ENCODE results near the gene PHGDH.
A peak's percentile ranks its signal among the peaks of the same experiment; 100 is the strongest.
"Not testable (repeated sequence)": the region's sequence is repeated elsewhere in the genome, so short reads cannot be mapped to it uniquely, and the experiment has no call there.

PHGDH gene

DNA sequence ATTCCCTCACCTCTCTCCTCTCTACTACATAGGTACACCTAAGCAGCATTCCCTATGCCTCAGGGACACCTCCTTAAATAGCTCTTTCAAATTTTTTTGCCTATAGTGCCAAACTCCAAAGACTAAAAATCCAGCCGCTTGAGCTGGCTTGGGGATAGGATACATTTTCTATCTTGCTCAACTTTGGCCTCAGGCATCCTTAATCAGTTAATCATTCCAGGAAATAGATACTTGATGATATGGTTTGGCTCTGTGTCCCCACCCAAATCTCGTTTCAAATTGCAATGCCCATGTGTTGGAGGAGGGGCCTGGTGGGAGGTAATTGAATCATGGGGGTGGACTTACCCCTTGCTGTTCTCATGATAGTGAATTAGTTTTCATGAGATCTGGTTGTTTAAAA is 11.4 kb upstream of the PHGDH start:
- DNase-seq = no peak

DNA sequence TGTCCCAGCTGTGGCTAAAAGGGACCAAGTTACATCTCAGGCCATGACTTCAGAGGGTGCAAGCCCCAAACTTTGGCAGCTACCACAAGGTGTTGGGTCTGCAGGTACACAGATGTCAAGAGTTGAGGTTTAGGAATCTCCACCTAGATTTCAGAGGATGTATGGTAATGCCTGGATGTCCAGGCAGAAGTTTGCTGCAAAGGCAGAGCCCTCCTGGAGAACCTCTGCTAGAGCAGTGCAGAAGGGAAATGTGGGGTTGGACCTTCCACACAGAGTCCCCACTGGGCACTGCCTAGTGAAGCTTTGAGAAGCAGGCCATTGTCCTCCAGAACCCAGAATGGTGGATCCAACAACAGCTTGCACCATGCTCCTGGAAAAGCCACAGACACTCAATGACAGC is 10.1 kb upstream of the PHGDH start:
- DNase-seq = no peak

DNA sequence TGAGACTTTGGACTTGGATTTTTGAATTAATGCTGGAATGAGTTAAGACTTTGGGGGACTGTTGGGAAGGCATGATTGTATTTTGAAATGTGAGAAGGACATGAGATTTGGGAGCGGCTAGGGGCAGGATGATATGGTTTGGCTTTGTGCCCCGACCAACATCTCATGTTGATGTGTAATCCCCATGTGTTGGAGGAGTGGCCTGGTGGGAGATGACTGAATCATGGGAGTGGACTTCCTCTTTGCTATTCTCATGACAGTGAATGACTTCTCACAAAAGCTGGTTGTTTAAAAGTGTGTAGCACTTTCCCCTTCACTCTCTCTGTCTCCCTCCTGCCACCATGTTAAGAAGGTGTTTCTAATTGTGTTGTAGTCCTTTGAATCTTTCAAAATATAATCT is 9.3 kb upstream of the PHGDH start:
- peak; percentile 85 for DNase-seq

DNA sequence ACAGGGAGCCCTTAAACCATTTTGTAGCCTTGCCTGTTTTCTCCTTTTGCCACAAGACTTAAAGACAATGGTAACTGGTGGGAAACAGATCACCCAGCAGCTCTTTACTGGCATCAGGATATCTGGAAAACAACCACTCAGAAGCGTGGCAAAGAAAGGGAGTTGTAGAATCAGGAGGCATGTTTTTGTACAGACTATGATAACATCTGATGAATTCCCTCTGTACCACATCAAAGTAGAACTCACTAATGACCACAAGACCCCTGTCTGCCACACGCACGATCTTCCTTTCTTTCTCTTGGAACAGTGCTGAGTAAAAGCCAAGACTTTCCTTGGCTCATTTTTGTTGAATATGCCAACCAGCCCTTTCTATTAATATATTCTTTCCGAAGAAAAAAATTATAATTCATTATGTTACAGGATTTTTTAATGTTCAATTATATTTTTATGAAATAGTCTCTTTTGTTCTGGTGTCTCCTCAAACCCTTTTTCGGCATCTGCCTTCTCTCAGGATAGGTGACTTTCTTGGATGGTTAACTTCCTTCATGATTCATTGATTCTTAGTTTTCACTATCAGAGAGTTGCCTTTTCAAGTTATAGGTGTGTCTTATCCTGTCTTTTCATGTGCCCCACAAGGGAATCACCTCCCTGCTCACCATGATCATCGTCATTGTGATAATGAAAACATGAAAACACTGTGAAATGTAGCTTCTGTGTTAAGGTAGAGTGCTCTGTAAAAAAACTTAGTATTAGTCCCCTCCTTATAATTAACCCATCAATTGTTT is 7.9 kb upstream of the PHGDH start:
- DNase-seq = no peak

DNA sequence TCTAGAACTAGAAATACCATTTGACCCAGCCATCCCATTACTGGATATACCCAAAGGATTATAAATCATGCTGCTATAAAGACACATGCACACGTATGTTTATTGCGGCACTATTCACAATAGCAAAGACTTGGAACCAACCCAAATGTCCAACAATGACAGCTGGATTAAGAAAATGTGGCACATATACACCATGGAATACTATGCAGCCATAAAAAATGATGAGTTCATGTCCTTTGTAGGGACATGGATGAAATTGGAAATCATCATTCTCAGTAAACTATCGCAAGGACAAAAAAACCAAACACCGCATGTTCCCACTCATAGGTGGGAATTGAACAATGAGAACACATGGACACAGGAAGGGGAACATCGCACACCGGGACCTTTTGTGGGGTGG is 5.1 kb upstream of the PHGDH start:
- DNase-seq = not testable (repeated sequence)

DNA sequence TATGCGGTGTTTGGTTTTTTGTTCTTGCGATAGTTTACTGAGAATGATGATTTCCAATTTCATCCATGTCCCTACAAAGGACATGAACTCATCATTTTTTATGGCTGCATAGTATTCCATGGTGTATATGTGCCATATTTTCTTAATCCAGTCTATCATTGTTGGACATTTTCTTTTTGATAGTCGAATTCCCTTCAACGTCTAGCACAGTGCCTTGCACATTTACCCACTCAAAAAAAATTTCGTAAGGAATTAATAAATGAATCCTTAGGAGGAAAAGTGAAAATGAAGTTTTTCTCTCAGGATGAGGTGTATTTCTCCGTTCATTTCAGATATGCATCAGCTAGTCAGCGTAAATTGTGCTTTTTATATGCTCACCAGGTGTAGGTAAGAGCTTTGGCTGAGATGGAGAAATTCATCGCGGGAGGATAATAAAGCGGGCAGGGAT is 354 bp upstream of the PHGDH start:
- not testable (repeated sequence) for DNase-seq

DNA sequence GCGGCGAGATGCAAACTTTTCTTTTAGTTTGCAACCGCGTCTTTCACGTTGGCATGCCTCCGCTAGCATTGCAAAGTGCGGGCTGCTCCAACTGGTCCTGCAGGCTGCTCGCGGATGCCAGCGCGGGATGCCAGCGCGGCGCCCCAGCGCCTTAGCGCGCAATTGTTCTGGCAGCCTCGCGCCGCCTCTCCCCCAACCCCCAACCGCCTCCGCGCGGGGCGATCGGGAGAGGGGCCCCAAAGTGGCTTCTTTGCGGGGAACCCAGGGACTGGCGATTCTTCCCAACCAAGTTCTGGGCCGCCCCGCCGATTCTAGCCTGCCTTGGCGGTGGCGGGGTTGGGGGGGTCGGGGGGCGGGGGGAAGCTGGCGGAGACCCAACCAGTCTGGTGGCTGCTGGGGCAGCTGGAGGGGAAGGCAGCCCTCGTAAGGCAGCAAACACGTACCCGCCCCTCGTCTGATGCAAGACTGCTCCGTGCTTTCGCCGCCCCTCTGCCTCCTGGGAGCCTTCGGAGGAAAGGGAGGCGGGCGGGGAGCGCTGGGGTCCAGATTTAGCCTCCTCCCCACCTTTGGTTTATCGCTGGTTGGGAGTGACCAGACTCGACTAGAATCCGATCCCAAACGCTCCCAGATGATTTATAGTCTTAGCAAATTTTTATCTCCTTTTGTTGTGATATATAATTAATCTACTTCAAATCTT is 756 bp downstream of the PHGDH start:
- peak; percentile 84 for DNase-seq

DNA sequence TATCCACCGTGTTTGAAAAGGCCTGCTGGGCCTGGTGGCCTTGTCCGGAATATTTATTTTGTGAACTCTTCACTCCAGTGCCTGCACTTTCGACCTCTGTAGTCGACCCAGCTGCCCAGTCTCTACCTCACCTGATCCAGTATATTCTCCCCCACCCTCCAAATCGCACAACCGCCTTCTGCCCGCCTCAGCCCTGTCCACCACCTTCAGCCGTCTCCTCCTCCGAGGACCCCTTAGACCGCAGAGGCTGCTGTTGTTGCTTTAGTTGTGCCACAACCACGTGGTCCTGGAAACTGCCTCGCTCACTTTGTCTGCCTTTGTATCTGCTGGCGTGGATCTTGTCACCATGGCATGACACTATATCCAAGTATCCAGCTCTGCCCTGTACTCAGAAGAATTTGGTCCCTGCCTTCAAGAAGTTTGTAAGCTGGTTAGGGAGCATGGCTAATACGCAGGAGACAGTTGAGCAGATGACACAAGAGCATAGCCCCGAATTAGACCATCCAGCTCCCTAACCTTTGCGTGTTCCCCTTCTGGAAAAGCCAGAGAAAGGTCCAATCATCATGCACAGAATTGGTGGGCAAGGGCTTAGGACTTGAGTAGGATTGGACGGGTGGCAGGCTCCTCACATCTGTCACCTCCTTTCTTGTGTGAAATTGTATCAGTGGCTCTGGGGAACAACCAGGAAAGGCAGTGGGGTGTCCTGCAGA is 1.5 kb downstream of the PHGDH start:
- DNase-seq = no peak

DNA sequence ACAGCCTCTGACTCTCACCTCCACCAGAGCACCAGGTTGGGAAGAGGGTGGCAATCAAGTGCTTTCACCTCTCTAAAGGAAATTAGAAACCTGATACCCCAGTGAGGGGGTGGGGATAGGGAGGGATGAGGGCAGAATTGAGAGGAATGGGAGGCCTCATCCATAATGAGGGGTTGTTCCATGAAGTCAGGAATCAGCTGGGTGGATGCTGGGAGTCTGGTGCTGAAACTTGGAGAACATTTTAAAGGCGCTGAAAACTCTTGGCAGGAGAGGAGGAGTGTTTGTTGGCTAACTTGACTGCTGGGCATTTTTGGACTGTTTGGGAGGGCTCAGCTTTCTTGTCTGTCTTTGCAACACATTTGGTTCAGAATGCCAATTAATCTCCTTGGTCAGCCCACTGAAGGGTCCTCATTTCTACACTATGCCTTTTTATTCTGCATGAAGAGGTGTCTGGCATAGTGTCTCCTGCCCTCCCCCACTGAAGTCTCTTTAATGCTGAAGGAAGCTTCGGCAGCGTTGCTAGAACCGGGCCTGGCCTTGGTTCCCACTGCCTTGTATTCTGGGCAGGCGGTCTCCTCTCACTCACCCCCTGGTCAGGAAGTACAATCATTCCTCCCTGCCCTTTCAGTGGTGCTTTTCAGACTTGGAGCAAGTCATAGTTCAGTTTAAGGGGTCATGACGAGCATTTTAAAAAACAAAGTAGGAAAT is 2.2 kb downstream of the PHGDH start:
- DNase-seq = no peak

DNA sequence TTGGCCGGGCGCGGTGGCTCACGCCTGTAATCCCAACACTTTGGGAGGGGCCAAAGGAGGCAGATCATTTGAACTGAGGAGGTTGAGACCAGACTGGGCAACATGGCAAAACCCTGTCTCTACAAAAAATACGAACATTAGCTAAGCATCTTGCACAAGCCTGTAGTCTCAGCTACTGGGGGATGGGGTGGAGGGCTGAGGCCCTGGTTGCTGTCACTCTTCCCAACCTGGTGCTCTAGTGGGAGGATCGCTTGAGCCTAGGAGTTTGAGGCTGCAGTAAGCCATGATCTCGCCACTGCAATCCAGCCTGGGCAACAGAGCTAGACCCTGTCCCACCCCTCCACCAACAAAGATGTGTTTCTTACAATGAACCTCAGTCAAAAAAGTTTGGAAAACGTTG is 2.8 kb downstream of the PHGDH start:
- no peak for DNase-seq

DNA sequence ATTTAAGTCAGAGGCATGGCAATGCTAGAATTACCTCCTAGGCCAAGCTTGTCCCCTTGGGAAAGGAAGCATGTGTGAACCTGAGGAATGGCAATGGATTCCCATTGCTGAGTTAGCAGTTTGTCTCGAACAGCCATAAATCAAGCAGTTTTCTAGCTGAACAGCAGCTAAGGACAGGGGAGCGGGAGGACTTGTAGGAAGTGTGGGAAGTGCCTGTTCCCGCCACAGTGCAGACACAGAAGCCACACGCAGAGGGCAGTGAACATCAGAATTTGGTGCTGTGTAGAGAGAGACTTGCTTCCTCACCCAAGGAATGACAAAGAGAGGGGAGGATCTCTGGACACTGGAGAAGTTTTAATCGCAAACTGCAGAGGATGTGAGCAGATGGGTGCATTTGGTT is 3.8 kb downstream of the PHGDH start:
- no peak for DNase-seq

DNA sequence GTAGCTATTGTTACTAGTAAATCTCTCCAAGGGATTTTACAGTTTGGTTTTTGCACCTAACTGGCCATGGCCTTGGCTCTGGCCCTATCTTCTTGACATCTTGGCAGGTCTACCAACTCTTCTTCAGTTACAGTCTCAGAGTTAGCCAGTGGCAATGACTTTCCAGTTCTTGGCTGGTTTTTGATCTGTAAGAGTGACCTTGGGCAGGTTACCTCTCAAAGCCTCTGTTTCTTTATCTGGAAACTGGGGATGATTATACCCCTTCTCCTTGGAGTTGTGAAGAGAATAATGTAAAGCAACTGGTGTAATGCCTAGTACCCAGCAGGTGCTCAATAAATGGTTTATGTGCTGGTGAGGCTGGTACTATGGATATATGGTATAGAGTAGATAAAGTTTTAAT is 6.7 kb downstream of the PHGDH start:
- no peak for DNase-seq

DNA sequence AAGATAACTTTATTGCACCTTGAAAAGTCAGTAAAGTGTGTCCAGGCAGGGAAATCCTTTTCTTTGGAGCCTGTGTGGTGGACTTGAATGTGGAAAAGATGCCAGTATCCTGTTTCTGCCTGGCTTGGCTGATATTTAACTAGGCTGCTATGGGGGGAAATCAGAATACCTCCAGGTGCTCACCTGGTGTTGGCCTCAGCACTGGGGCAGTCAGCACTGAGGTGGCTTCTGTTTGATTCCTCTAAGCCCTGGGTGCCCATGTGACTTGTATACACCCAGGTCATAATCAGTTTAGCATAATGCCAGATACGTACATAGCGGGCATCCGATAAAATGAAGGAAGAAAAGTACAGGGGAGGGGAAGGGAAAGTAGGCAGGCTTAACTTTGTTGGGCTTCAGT is 7.2 kb downstream of the PHGDH start:
- no peak for DNase-seq

DNA sequence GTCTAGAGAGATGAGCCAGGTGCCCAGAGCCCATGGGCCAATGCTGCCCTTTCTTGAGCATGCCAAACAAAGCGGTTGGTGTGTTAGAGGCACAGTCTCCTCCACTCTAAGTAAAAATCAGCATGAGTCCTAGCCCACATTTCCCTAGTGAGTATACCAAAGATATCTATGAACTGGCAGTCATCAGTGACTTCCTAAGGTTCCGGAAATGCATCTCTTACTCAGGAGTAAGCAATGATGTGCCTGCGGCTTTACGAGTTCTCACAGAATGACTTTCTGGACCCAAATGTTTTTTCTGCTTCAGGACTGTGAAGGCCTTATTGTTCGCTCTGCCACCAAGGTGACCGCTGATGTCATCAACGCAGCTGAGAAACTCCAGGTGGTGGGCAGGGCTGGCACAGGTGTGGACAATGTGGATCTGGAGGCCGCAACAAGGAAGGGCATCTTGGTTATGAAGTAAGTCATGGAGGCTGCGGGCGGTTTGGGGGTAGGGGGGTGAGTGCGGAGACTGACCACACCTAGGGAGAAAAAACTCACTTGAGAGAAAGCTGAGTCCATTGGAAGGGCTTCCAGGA is 9.2 kb downstream of the PHGDH start:
- no peak for DNase-seq

DNA sequence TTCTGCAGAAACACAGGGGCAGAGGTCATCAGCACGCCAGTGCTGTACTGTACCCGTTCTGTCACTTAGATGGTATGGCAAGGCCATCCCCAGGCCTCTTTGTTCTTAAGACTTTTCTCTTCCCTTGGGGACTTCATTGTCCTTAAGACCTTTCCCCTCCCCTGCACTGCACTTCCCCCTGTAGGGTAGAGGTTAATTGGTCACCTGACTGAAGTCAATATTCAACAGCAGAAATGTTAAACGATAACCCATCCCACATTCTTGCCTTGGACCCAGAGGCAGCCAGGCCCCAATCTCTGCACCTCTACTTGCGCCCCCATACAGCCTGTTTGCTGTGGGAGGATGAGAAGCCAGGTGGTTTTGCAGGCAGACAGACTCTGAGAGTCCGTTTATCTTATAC is 10.2 kb downstream of the PHGDH start:
- no peak for DNase-seq

DNA sequence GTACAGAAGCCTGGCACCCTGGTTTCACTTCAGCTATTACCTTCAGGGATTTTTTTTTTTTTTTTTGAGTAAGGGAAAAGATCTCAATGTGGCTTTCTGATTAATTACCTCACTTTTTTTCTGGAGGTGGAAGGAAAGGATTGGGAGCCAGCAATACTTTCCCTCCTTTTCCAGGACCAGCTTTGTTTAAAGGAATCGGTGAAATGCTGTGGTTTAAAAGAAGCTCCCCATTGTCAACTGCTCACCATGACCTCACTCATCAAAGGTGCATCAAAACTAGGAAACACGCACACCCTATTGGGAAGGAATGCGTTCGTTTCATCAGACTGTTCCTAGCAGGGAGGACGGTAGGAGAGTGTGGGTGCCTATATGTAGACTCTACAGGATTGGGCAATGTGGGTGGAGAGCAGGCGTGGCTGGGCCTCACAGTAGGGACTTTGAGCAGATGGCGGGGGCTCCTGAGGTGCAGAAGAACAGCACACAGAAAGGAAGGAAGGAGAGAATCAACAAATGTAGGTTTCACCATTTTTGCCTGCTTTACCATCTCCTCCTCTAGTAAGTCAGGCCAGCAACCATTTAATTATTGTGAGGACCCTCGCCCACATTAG is 13.0 kb downstream of the PHGDH start:
- no peak for DNase-seq

DNA sequence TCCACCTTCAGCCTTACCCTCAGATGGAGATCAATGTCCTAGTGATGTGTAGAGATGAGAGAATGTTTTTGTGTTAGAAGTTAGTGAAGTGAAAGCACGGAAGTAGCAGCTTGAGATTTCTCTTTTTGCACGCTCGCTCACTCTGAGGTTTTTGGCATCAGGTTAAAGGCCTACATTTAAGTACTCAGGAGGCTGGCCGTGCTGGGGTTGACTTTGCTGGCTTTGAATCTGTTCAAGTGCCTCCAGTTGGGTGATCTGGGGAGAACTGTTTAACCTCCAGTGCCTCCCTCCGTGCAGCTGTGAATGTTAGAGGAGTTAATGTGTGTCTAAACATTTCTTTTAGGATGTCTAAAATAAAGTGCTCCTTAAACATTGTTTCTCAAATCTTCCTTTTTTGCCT is 13.9 kb downstream of the PHGDH start:
- no peak for DNase-seq

DNA sequence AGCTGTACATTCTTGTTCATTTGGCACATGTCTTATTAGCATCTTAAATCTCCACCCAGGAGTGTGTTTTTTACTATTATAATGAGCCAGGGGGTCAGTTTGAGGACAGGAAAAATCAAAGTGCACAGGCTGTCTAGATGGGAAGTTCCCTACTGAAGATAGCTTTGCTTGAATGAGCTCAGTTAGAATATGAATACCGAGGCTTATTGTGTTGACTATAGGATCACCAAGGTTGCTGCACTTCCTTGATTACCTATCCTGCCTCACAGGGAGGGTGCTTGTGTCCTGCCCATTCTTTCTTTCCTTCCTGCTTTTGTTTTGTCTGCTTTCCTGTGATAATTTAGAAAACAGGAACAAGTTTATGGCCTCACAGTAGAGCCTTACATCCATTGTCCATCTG is 16.3 kb downstream of the PHGDH start:
- DNase-seq = no peak

DNA sequence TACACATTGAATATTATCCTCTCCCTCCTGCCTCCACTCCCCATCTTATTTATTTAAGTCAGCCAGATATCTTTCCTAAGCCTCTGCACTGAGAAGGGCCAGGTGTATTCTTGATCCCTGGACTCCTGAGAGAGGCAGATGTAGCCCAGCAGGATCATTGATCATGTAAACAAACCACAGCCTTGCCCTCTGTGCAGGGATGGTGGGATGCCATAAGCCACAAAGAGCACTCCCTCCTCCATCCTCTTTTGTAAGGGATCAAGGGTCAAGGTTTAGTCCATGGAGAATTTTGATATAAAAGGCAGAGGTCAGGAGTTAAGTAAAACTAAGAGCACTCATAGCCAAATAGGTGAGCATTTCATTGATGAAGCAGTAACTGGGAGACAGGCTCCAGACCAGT is 17.3 kb downstream of the PHGDH start:
- DNase-seq = no peak

DNA sequence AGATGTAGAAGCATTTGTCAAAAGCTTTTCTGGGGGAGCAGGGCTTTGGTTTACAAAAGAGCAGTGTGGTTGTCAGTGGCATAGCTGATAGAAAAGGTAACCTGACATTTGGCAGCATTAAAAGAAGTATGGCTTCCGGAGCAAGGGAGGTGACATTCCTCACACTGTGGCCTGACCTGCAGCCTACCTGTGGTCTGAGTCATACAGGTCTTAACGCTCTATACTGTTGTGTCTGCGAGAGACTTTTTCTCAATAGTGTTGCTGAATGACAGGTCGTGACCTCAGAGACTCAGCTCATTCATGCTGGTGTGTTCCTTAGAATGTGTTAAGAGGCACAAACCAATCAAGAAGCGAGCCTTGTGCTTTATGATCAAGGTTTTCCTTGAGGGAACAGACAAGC is 19.3 kb downstream of the PHGDH start:
- DNase-seq = no peak

DNA sequence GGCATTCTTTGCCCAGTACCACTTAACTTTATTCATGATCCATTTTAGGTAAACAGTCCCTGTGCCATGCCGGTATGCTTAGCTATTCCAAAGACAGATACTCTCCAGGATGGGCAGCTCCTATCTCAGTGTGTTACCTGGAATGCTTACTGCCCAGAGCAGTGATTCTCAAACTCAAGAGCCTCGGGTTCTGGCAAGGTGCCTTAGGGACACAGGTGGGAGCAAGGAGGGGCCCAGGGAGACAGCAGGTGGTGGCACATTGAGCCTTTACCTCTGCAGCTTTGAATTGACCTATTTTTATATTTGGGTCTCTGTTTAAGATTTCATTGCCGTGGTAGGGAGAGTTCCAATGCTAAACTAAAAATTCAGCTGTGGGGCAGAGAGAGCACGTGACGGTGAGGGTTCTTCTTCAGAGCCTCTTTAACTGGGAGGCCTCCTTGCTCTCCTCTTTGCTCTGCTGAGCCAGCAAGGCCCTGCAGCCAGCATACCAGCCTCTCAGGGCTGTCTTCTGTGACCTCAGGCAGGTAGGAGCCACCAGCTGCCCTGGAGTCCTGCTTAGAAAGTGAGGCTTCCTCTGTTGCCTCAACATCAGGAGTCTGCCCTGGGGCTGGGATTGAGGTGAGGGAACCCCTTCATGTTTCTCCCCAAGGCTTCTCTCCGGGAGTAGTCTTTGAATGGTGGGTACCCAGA is 20.2 kb downstream of the PHGDH start:
- no peak for DNase-seq

All from HCEC 1CT (cell line).